Cardiac muscle cell (in vitro differentiated cells and primary cell): ENCODE results near the gene SELENOK. TPM values are rescaled to one million over a fixed set of nuclear protein-coding genes. Genes with fewer than 3 reads are reported as not detected.
A peak's percentile ranks its signal among the peaks of the same experiment; 100 is the strongest.

Experiments used
- DNase-seq, 2 donors: peaks; one replicate each; pipeline versions ENCODE4 v3.0.0 to v3.0.0-alpha.2; 2010 to 2017; ENCODE audit warnings: low read depth in 1 of 2, low spot score in 1 of 2
- H3K27ac ChIP-seq: fragments of 200-600 bp; sonication (generic); 2 replicates; pipeline ENCODE4 v1.5.1; 2016
- H3K27me3 ChIP-seq: fragments of 200-600 bp; sonication (generic); 2 replicates; pipeline ENCODE4 v1.6.0; 2016; ENCODE audit warnings: control low read depth
- H3K36me3 ChIP-seq: fragments of 200-600 bp; sonication (generic); 2 replicates; pipeline ENCODE4 v1.5.1; 2016; ENCODE audit warnings: control low read depth
- H3K4me1 ChIP-seq: fragments of 200-600 bp; sonication (generic); 2 replicates; pipeline ENCODE4 v1.8.1; 2017; ENCODE audit warnings: low read depth, mild to moderate bottlenecking, mixed run types
- H3K4me3 ChIP-seq: fragments of 200-600 bp; sonication (generic); 2 replicates; pipeline ENCODE4 v1.5.1; 2016; ENCODE audit warnings: mild to moderate bottlenecking
- H3K9me3 ChIP-seq: fragments of 200-600 bp; sonication (generic); 2 replicates; pipeline ENCODE4 v1.5.1; 2017; ENCODE audit warnings: low read depth, mild to moderate bottlenecking, control low read depth
- CTCF ChIP-seq: IDR thresholded peaks from 2 replicates; pipeline ENCODE4 v1.5.1; 2012; ENCODE audit warnings: low read depth, mild to moderate bottlenecking, low read length
- polyA plus RNA-seq: library from polyadenylated mRNA; unstranded; fragments of >200 nt; fragmentation: Nextera tagmentation; extraction: Ambion mirVana; gene quantifications from 2 replicates; pipeline ENCODE4 v1.2.1, GENCODE V29; 2016
- total RNA-seq: library from RNA; depleted of rRNA; stranded (reverse); fragments of >200 nt; gene quantifications from 2 replicates; pipeline ENCODE4 v1.2.3, GENCODE V29; 2016

Gene SELENOK
- total and polyA plus RNA-seq, 2 experiments from 2014 or later = 77.8 to 227 TPM

DNA sequence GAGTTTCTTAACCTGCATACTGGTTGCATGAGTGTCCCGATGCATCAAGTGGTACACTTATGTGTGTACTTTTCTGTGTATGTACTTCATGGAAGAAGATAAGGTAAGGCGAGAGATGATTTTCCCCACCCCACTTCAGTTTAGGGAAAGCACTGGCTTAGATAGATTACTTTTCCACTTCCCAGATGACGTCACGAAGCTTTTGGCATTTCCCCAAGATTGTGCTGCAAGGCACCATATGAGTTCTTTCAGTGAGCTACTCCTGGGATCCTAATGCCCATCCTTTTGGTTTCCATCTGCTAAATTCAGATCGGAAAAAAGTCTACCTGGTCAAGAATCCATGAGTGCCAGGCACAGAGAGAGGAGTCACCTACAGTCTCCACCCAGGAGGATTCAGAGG, 40.8 kb downstream of the SELENOK start:
- H3K4me1 ChIP-seq = no peaks in the 10 kb centered on the region
- peaks cover 5% of the 10 kb centered on the region for H3K27me3 ChIP-seq
- TF ChIP-seq CTCF = no peak
- no peak overlapping the region for H3K27ac ChIP-seq
- H3K4me3 ChIP-seq = no peak overlapping the region
- H3K36me3 ChIP-seq = no peaks in the 10 kb centered on the region
- peak; percentile 41 to 80 for DNase-seq
- H3K9me3 ChIP-seq = no peaks in the 10 kb centered on the region

DNA sequence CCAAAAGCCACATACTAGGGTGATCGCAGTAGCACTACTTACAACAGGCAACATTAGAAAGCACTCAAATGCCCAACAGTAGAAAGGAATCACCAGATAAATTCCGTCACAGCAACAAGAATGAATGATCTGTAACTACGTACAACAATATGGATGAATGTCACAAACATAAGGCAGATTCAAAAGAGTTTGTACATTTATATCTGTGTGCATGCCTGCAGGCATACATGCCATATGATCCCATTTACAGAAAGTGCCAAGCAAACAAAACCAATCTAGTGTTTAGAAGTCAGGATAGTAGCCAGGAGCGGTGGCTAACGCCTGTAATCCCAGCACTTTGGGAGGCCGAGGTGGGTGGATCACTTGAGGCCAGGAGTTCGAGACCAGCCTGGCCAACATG, 41.7 kb downstream of the SELENOK start:
- no peak overlapping the region for H3K4me3 ChIP-seq
- TF ChIP-seq CTCF = no peak

GRCh38 chr3:53846851-53847155, 44.9 kb downstream of the SELENOK start:
- Histone ChIP-seq H3K4me1 (peaks cover 7% of the 10 kb centered on the region), H3K36me3 (no peaks in the 10 kb centered on the region), H3K4me3 (peak overlapping the region; percentile 53), H3K9me3 (no peaks in the 10 kb centered on the region), H3K27ac (no peak overlapping the region), H3K27me3 (peaks cover 5% of the 10 kb centered on the region)
- DNase-seq = no peak
- no peak for TF ChIP-seq CTCF

More for the DNA sequence above, 41.7 kb downstream of the SELENOK start:
- H3K9me3 ChIP-seq = no peaks in the 10 kb centered on the region
- no peak for DNase-seq
- H3K4me1 ChIP-seq = peaks cover 5% of the 10 kb centered on the region
- no peak overlapping the region for H3K27ac ChIP-seq
- no peaks in the 10 kb centered on the region for H3K36me3 ChIP-seq
- H3K27me3 ChIP-seq = peaks cover 5% of the 10 kb centered on the region

DNA sequence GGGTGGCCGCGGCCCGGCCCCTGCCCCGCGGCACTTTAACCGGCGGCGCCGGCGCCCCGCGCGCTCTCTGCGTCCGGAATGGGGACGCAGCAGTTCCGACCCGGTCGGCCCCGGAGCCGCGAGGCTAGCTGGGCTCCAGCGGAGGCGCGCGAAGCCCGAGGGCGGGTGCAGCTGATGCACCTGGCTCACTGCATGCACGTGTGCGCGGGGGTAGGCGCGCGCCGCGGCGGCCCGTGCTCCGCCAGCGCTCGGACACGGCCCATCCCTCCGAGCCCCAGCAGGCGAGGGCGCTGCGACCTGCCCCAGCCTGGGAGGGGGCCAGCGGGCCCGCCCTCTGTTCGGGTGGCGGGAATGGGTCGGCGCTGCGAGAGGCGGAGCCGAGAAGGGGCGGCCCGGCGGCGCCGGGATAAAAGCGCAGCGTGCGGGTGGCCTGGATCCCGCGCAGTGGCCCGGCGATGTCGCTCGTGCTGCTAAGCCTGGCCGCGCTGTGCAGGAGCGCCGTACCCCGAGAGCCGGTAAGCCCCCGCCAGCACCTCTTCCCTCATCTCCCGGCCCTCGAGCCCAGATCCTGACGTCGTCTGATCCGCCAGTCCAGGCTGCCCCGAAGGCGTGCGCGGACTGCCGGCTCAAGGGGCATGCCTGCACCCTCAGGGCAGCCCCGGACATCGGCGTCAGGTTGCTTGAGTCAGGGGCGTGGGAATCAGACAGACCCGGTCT, 45.4 kb downstream of the SELENOK start, which contains the start of the genes CHDH and IL17RB:
Gene CHDH (minus strand): TSS at position 286 of the 717 bp plus-strand sequence. CDS start 22,411 bp downstream, outside the sequence.
Gene IL17RB (plus strand): TSS at position 435 of the 717 bp plus-strand sequence. CDS start 21 bp downstream, at position 456.
- Histone ChIP-seq H3K36me3 (no peaks in the 10 kb centered on the region), H3K4me3 (peak within 1 kb of the TSS; percentile 53), H3K9me3 (no peaks in the 10 kb centered on the region), H3K4me1 (peaks cover 7% of the 10 kb centered on the region), H3K27ac (peak within 1 kb of the TSS; percentile 93), H3K27me3 (peaks cover 5% of the 10 kb centered on the region)
- TF ChIP-seq CTCF = no peak
- peak in 1 of 2 donors; percentile 74 for DNase-seq

GRCh38 chr3:53845881-53846133, 45.9 kb downstream of the SELENOK start:
- DNase-seq = no peak

More at GRCh38 chr3:53845881-53846133, 45.9 kb downstream of the SELENOK start:
- peaks cover 5% of the 10 kb centered on the region for H3K27me3 ChIP-seq
- no peaks in the 10 kb centered on the region for H3K36me3 ChIP-seq
- H3K4me1 ChIP-seq = peaks cover 7% of the 10 kb centered on the region
- no peak for TF ChIP-seq CTCF
- H3K4me3 ChIP-seq = peak overlapping the region; percentile 53
- no peaks in the 10 kb centered on the region for H3K9me3 ChIP-seq
- peak overlapping the region; percentile 93 for H3K27ac ChIP-seq
